ENCODE measurements around the gene DIABLO. TPM values are rescaled to one million over a fixed set of nuclear protein-coding genes. Genes with fewer than 3 reads are reported as not detected.
A peak's percentile ranks its signal among the peaks of the same experiment; 100 is the strongest.

DIABLO gene
- total RNA-seq, 1 donor from 2014 or later = 57.6 TPM

DNA sequence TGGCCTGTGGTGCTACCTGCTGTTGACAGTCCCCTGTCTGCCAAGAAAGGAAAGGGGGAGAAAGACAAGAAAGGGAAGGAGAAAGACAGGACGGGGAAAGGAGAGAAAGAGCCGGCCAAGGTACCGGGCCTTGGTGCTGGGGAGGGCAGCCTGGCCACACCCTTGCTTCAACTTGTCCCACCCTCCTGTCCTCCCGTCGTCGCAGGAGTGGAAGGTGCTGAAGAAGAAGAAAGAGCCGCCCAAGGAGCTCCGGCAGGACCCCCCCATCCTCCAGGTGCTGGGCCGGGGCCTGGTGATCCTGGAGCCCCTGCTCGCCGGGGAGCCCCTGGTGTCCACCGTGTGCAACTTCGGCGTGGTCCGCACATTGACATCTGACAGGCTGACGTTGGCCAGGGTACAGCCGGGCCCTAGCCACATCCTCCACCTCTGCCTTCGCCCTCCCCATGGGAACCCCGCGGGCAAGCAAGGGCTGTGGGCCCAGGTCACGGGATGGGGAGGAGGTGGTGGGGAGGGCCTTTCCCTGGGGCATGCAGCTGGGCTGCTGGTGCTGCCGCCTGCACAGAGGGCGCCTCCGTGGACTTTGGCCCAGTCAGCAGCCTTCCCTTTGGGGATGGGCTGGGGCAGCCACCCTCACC, 25.2 kb downstream of the DIABLO start:
- DNase-seq (ENCODE audit: extremely low spot score, unreplicated experiment) = no peak
- Mint-ChIP-seq H3K27ac (no peak overlapping the region), H3K27me3 (peaks cover 43% of the 10 kb centered on the region), H3K4me1 (ENCODE audit: unreplicated experiment) (peaks cover 10% of the 10 kb centered on the region), H3K4me3 (no peak overlapping the region), H3K9me3 (no peaks in the 10 kb centered on the region), H3K36me3 (no peaks in the 10 kb centered on the region)
- TF ChIP-seq, protein P1, sequence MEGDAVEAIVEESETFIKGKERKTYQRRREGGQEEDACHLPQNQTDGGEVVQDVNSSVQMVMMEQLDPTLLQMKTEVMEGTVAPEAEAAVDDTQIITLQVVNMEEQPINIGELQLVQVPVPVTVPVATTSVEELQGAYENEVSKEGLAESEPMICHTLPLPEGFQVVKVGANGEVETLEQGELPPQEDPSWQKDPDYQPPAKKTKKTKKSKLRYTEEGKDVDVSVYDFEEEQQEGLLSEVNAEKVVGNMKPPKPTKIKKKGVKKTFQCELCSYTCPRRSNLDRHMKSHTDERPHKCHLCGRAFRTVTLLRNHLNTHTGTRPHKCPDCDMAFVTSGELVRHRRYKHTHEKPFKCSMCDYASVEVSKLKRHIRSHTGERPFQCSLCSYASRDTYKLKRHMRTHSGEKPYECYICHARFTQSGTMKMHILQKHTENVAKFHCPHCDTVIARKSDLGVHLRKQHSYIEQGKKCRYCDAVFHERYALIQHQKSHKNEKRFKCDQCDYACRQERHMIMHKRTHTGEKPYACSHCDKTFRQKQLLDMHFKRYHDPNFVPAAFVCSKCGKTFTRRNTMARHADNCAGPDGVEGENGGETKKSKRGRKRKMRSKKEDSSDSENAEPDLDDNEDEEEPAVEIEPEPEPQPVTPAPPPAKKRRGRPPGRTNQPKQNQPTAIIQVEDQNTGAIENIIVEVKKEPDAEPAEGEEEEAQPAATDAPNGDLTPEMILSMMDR (conservative IDR thresholded peaks at IDR 0.05) = peak; percentile 50

DNA sequence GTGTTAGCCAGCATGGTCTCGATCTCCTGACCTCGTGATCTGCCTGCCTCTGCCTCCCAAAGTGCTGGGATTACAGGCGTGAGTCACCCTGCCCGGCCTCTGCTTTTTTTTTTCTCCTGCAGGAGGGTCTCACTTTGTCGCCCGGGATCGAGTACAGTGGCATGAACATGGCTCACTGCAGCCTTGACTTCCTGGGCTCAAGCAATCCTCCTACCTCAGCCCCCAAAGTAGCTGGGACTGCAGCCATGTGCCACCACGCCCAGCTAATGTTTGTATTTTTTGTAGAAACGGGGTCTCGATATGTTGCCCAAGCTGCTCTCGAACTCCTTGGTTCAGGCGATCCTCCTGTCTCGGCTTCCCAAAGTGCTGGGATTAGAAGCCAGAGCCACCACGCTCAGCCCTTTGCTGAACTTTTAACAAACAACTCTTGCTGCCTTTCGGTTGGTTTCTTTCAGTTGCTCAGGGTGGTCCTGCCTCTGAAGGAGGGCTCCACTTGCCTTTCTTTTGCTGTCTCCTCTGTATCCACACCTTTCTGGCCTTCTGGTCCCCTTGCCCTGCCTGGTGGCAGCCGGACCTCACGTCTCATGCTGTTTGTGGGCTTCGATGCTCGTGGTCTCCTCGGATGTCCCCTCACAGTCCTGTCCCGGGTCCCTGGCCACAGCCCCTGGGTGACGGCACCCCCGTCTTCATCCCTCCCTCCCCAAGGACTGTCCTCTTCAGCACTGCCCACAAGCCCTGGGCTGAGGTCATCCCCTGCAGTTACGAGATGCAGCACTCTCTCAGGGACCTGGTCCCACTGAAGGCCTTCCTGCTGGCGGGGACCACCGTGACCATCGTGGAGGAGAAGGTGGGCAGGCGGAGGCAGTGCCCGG, 26.1 kb downstream of the DIABLO start:
- no peak for DNase-seq (ENCODE audit: extremely low spot score, unreplicated experiment)
- Mint-ChIP-seq H3K4me1 (ENCODE audit: unreplicated experiment) (peaks cover 6% of the 10 kb centered on the region), H3K27me3 (peaks cover 39% of the 10 kb centered on the region), H3K9me3 (no peaks in the 10 kb centered on the region), H3K36me3 (no peaks in the 10 kb centered on the region), H3K27ac (no peak overlapping the region), H3K4me3 (no peak overlapping the region)
- TF ChIP-seq, protein P1 (conservative IDR thresholded peaks at IDR 0.05) = no peak

DNA sequence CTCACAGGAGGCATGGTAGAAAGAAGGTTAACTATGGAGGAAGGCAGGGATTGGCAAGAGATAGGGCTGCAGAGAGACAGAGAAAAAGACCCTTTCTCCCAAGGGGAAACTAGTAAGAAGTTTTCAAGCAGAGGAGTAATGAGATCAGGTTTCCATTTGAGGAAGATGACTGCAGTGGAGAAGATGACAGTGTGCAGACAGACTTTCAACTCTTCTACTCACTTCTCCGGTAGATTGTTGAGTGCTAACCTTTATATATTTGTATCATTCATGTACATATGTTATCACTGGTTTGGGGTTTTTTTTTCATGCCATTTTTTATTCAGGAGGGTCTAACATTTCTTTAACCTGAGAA, 28.3 kb downstream of the DIABLO start:
- no peak for DNase-seq (ENCODE audit: extremely low spot score, unreplicated experiment)
- H3K27ac Mint-ChIP-seq = no peak overlapping the region
- peaks cover 29% of the 10 kb centered on the region for H3K27me3 Mint-ChIP-seq
- no peak overlapping the region for H3K4me3 Mint-ChIP-seq
- H3K4me1 Mint-ChIP-seq (ENCODE audit: unreplicated experiment) = peaks cover 6% of the 10 kb centered on the region
- H3K36me3 Mint-ChIP-seq = no peaks in the 10 kb centered on the region
- TF ChIP-seq, protein P1 (conservative IDR thresholded peaks at IDR 0.05) = no peak
- no peaks in the 10 kb centered on the region for H3K9me3 Mint-ChIP-seq

DNA sequence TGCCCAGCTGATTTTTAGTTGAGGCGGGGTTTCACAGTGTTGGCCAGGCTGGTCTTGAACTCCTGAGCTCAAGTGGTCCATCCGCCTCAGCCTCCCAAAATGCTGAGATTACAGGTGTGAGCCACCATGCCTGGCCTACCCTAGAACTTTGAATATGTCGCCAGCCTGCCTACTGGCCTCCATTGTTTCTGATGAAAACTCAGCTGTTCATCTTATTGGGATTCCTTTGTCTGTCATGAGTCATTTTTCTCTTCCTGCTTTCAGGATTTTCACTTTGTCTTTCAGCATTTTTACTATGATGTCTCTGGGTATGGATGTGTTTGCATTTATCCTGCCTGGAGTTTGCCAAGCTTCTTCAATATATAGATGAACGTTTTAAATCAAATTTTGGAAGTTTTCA, 30.4 kb downstream of the DIABLO start:
- Mint-ChIP-seq H3K9me3 (no peaks in the 10 kb centered on the region), H3K27me3 (peaks cover 25% of the 10 kb centered on the region), H3K36me3 (no peaks in the 10 kb centered on the region), H3K4me3 (no peak overlapping the region), H3K4me1 (ENCODE audit: unreplicated experiment) (peaks cover 6% of the 10 kb centered on the region), H3K27ac (no peak overlapping the region)
- TF ChIP-seq, protein P1 (conservative IDR thresholded peaks at IDR 0.05) = no peak
- no peak for DNase-seq (ENCODE audit: extremely low spot score, unreplicated experiment)

DNA sequence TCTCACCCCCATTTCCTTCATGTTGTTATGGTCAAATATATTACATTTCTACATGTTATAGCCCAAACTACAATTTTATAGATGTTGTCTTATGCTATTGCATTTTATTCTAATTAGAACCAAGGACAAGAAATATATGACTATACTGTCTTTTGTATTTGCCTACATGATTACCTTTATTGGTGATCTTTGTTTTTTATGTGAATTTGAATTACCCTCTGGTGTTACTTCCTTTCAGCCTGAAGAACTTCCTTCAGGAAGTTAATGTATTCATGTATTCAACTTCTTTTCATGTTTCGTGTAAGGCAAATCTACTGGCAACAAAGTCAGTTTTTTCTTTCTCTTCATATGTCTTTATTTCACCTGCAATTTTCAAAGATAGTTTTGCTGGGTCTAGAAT, 31.0 kb downstream of the DIABLO start:
- Mint-ChIP-seq H3K27me3 (peaks cover 22% of the 10 kb centered on the region), H3K27ac (no peak overlapping the region), H3K9me3 (no peaks in the 10 kb centered on the region), H3K4me1 (ENCODE audit: unreplicated experiment) (peaks cover 6% of the 10 kb centered on the region), H3K4me3 (no peak overlapping the region), H3K36me3 (no peaks in the 10 kb centered on the region)
- no peak for DNase-seq (ENCODE audit: extremely low spot score, unreplicated experiment)
- TF ChIP-seq, protein P1 (conservative IDR thresholded peaks at IDR 0.05) = no peak

All from type B pancreatic cell (in vitro differentiated cells).